NOMO-1 treated with DMSO at 0.1 percent for 48 hours (cell line): ENCODE measurements around the gene RIPK4.
"Not testable (repeated sequence)": the region's sequence is repeated elsewhere in the genome, so short reads cannot be mapped to it uniquely, and the experiment has no call there.

Experiments used
- DNase-seq: peaks from one replicate; lab custom pipeline; 2025; ENCODE audit not compliant: unreplicated experiment; lab: John Stamatoyannopoulos, UW

The RIPK4 gene

GRCh38 chr21:41717573-41718330, 49.1 kb downstream of the RIPK4 start:
- no peak for DNase-seq

- DNase-seq: no peak
Observed at GRCh38 chr21:41716751-41717150, 50.1 kb downstream of the RIPK4 start.

- no peak for DNase-seq
Observed at GRCh38 chr21:41715649-41716281, 51.1 kb downstream of the RIPK4 start.

- not testable (repeated sequence) for DNase-seq
Observed at GRCh38 chr21:41714299-41714865, 52.5 kb downstream of the RIPK4 start.

GRCh38 chr21:41713495-41714281, 53.2 kb downstream of the RIPK4 start:
- no peak for DNase-seq

GRCh38 chr21:41712730-41713129, 54.1 kb downstream of the RIPK4 start:
- no peak for DNase-seq

- DNase-seq: no peak
Observed at GRCh38 chr21:41712201-41712600, 54.7 kb downstream of the RIPK4 start.

GRCh38 chr21:41711416-41712007, 55.3 kb downstream of the RIPK4 start:
- no peak for DNase-seq

GRCh38 chr21:41710823-41711160, 56.1 kb downstream of the RIPK4 start:
- no peak for DNase-seq

GRCh38 chr21:41709965-41710822, 56.7 kb downstream of the RIPK4 start:
- no peak for DNase-seq

GRCh38 chr21:41709166-41709565, 57.7 kb downstream of the RIPK4 start:
- no peak for DNase-seq

- DNase-seq: no peak
Observed at GRCh38 chr21:41707960-41708330, 58.9 kb downstream of the RIPK4 start.

GRCh38 chr21:41707231-41707959, 59.5 kb downstream of the RIPK4 start:
- DNase-seq: peak; percentile 3

- no peak for DNase-seq
Observed at GRCh38 chr21:41706678-41707077, 60.2 kb downstream of the RIPK4 start.

- DNase-seq: no peak
Observed at GRCh38 chr21:41706263-41706639, 60.6 kb downstream of the RIPK4 start.

GRCh38 chr21:41705546-41706262, 61.1 kb downstream of the RIPK4 start:
- no peak for DNase-seq

GRCh38 chr21:41703857-41704501, 62.9 kb downstream of the RIPK4 start:
- no peak for DNase-seq

- DNase-seq: peak; percentile 18
Observed at GRCh38 chr21:41701749-41702148, 65.1 kb downstream of the RIPK4 start.

- DNase-seq: no peak
Observed at GRCh38 chr21:41699311-41699710, 67.5 kb downstream of the RIPK4 start.
